GM21367 (cell line): ENCODE results near the gene ZFAND3.

Source experiments
- ATAC-seq: cut with Tn5 transposase; IDR thresholded peaks from one replicate; pipeline ENCODE4 v1.9.1; 2021; ENCODE audit not compliant: unreplicated experiment

Gene ZFAND3

DNA sequence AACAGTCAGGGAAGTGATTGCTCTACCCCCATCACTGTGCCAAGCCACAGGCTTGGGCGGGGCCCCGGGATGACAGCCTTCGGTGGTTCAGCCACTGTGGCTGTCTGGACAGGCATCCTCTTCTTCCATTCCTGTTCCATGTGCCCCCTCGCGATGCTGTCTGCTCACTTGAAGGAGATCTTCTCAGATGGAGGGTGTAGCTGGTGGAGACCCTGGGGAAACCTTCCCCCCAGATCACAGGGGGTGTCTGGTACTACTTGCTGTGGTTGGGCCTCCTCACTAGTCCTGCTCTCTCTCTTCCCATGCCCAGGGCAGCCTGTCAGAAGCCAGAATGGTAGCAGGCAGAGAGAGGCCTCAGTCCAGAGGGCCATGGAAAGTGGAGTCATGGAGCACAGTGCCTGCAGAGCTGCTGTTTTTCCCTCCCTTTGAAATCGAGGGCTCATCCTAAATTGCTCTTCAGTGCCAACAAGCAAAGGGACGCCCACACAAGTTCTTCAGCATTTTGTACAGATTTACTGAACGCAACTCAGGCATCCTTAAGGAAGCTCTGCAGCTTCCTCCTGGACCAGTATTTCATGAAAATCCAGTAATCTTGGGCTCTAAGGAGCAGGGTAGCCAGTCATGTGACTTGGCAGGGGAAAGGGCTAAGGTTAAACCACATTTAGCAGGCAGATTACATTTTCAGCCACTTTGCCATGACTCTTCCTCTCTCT is 326.6 kb downstream of the ZFAND3 start:
- no peak for ATAC-seq

DNA sequence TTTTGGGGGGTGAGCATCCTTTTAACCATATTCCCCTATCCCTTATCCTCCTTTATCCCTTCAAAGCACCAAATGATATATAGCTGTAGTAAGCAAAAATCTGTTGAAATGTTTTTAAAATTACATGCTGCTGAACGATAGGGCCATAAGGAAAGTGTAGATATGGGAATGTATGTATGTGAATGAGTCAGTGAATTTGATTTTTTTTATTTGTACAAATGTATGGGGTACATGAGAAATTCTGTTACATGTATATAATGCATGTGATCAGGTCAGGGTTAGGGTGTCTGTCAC is 327.2 kb downstream of the ZFAND3 start:
- no peak for ATAC-seq

DNA sequence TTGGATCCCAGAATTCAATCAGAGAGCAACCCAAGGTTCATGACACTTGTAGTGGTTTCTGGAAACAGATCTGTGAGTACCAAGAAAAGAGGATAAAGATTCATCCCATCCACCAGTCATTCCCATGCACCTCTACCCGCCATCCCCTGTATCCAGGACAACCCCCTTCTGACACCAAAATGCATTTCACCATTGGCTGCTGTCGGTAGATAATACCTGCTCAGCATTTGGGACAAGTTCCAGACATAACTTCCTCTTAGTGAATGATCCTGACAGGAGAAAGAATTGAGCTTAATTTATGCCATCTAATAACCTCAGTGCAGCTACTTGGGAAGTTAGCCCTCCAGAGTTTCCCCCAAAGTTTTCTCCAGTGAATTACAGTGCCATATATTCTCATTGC is 329.1 kb downstream of the ZFAND3 start:
- ATAC-seq, result no peak

DNA sequence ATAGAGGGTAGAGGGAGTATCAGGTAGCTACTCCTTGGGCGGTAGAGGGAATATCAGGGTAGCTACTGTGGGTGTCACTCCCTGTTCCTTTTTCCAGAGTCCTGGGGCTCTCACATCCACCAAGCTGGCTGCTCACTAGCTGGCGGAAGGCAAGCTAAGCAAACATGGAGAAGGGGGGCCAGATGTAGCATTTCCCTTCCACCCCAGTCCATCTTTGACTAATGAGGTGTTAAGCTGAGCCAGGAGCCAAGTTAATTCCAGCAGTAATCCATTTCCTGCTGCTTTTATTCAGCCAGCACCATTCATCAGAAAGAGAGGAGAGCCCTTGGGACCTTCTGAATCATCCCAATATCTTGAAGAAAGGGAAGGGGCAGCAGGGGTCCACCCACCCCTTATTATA is 330.0 kb downstream of the ZFAND3 start:
- ATAC-seq, result no peak

DNA sequence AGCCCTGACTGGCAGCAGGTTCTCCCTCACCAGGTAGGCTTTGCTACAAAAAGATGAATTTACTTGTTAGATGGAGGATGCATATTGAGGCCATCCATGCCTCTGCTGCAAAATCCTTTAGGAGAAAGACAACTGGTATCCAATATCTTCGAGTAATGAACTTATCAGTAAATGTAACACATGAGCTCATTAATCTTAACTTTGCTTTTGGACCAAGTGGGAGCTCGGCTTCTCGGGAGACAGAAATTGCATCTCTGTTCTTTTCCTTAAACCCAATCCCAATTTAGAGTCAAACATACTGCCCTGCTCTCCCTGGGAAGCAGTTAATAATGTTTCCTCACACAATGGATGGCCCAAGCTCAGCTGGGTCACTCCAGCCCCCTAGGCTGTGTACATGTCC is 330.5 kb downstream of the ZFAND3 start:
- no peak for ATAC-seq

DNA sequence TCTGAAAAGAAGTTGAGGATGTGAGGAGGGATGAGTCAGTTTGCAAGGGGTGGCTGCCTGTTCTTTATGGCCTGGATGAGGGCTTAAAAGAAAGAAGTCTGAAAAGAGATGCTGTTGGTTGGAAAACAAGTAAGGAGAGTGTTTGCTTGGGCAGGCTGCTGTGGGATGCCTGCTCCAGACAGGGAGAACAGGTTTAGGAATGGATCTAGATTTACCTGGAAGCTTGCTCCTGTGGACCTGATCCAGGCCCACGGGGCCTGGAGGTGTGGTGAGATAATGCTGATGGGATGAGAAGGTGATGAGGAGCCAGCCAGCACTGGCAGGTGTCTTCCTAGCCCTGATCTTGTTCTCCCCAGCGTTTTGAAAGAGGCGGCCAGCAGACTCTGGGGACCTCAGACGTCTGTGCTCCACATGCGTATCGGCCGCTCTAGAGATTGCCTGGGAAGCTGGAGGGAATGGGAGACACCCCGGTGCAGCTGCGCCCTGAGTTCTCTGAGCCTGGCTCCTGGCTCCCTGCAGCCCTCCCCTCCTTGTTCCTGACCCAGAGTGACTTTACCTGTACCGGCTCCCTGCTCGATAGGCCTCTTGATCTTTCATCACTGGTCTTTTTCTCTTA is 331.3 kb downstream of the ZFAND3 start:
- no peak for ATAC-seq

DNA sequence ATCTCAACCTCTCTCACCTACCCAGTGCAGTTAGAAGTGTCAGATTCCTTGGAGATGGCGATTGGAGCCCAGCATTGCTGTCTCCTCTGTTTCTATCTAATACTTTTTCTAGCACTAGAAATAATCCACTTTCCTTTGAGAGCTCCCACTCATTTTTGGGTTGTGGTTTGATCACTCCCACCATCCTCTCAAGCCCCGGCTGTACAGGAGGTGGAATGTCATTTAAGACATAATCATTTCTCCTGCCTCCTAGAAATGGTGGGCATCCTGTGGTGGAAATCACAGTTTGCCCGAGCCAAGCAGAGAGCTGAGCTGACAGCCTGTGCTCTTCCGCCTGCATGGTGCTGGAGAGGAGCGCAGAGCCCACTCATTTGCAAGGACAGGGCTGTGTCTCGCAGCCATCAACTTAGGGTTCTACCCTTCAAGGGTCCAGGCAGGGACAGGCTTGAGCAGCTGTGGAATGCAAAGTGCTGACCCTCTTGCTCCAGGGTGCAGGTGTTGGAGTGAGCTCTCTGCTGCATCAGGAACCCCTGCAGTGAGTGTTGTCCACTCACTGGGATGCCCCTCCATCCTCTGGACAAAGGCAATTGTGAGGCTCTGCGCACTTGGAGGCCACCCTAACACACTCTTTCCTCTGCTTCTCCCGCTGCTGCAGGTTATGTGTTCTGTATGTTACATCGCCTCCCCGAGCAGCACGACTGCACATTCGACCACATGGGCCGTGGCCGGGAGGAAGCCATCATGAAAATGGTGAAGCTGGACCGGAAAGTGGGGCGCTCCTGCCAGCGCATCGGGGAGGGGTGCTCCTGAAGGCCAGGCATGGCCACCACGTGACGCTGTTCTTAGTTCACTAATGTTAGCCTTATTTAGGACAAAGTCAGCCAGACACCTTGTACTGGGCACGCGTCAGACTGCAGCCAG is 332.3 kb downstream of the ZFAND3 start:
- no peak for ATAC-seq

DNA sequence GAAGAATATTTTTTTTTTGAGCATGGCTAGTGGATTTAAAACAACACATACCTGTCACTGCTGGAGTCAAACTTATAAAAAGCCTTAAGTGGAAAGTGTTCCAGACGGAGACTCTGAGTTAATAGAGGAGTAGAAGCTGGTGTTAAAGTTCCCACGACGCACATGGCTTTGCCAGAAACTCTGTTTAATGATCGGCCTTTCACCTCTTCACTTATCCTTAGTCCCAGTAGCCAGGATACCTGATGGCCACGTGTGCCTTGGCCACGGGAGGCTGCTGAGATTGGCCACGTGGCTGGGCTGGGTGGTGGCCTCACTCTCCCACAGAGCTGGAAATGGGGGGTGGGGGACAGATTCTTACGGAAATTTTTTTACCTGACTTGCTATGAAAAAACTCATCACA is 333.1 kb downstream of the ZFAND3 start:
- ATAC-seq, result no peak

DNA sequence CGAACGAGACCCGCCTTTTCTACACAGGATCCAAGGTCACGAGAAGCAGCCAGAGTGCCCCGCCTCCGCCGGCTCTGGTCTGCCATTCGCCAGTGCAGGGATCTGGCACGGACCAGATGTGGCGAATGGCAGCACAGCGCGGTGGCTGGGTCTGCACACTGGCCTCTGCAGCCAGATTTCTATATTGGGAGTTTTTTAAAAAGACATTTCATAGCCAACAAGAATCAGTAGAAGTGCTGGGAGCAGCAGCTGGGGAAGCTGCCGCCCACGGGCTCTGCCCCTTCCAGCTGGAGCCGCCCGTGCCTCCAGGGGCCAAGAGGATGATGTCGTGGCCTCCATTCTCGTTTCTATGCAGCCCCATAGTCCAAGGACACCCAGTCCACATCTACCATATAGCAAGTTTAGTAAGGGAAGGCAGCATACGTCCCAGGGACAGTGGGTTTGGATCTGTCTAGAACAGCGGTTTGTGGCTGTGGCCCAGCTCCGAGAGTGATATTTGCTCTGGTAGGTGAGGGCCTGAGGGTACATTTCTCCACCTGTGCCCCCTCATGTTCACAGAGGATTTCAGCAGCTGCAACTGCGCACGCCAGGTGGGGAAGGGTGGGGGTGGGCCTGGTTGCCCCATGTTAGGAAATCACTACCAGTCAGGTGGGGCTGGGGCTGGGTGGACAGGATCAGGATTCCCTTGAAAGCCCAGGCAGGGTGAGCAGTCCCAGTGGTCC is 333.7 kb downstream of the ZFAND3 start:
- no peak for ATAC-seq

DNA sequence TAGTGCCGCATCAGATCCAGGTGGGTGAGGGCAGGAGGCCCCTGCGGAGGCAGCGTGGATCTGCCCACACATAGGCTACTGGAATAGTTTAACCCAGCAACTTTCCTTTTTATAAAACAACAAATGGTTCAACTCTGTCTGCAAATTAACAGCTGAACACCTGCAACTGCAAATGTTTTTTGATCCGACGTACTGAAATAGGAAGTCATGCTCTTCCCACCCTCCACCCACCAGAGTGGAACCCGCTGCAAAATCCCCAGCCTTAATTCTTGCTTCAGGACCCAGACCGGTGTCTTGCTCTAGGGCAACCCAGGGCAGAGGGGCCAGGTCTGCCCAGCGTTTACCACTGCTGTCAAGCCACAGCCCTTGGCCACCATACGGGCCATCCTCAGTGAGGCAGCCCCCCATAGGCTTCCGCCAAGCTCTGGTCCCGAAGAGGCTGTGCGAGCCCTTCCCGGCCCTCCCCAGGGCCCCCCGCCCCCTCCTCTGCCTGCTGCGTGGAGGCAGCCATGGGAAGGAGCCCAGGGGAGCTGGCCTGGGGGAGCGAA is 334.3 kb downstream of the ZFAND3 start:
- no peak for ATAC-seq

DNA sequence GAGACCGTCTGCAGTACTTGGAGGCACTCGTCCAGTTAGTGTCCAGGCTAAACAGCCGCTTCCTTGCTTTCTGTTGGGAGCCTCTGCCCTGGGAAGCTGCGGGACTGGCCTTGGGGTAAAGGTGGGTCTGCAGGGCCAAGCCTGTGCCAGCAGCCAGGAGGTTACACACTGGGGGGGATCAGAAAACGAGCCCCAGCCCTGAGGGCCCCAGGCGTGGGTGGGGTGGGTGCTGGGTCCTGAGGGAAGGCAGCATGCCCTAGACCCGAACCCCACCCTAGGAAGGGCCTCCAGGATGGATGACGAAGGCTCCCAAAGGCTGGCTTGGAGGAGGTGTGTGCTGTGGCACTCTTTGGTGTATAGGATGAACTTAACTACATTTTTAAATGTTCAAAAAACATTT is 335.2 kb downstream of the ZFAND3 start:
- ATAC-seq, result no peak

DNA sequence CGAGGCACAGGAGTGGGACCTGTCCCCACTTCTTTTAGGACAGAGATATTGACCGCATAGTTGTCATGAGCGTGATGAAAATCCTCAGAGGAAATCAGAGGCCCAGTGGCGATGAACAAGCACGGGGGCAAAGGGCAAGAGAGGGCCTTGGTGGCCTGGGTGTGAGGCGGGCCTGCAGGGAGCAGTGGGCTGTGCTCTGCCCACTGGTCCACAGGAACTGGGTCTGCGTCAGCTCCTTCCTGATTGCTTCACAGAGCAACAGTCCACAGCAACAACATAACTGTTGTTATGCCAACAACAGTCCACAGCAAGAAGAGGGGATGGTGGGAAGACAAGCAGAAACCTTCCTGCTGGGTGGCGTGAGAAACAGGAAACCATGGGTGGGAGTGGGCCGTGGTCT is 335.6 kb downstream of the ZFAND3 start:
- no peak for ATAC-seq

DNA sequence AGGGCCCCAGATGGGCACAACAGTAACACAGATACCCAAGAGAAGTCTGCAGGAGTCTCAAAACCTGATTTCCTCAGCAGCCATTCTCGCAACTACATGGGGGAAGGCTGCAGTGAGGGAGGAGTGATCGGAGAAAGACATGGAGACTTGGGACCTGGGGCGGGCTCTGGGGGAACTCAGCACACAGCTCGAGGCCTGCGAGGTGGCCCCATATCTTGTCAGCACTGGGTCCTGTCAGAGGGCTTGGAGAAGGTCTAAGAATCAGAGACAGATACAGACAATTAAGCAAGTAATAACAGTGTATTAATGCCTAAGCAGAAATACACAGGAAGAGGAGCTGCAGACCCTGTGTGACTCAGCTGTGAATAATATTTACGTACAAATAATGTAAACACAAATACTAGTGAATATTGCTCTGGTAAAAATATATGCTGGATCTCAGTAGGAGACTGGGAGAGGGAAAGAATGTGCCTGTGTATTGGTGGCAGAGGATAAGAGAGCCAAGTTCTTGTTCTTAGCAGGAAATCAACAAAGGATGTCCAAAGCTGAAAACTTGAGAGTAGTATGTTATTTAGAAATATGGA is 336.2 kb downstream of the ZFAND3 start:
- no peak for ATAC-seq

DNA sequence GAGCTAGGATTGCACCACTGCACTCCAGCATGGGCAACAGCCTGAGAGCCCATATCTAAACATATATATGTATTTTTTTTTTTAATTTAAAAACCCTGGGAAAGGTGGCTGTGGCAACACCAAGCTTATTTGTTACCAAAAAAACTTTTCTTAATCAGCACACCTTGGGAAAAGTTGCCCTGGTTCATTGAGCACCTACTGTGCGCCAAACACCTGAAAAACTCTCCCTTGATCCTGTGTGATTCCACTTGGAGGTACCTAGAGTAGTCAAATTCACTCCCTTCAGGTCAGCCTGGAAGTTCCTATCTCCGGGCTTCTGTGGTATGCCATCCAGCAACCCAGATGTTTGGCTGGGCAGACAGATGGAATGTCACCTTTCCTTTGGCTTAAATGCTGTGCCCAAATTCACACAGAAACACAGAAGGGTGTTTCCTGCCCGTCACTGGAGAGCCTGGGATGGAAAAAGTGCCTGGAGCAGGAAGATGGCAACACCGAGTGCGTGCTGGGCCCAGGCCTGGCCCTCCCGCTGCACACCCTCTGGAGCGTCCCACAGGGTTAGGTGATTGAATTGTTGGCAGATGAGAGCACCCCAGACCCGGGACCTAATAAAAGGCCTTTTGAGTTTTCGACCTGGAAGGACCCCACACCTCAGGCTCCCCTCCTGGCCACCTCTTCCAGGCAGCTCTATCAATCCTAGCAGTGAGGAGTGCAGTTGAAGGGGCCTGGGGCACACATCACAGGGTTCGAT is 337.5 kb downstream of the ZFAND3 start:
- no peak for ATAC-seq

DNA sequence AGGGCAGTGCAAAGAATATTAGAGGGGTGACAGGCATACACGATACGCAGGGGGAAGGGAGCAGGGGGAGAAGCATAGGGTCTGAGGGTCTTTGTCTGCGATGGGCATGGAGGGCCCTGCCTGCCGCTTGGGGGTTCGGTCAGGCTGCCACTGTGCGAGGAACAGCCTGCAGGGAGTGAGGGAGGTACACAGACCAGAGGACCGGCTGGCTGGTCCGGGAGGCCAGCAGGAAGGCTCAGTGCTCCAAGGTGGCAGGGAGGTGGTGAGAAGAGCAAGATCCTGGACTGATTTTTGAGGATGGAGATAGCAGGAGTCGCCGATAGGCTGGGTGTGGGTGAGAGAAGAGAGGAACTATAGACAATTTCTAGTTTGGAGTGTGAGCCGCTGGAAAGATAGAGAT is 338.4 kb downstream of the ZFAND3 start:
- no peak for ATAC-seq

DNA sequence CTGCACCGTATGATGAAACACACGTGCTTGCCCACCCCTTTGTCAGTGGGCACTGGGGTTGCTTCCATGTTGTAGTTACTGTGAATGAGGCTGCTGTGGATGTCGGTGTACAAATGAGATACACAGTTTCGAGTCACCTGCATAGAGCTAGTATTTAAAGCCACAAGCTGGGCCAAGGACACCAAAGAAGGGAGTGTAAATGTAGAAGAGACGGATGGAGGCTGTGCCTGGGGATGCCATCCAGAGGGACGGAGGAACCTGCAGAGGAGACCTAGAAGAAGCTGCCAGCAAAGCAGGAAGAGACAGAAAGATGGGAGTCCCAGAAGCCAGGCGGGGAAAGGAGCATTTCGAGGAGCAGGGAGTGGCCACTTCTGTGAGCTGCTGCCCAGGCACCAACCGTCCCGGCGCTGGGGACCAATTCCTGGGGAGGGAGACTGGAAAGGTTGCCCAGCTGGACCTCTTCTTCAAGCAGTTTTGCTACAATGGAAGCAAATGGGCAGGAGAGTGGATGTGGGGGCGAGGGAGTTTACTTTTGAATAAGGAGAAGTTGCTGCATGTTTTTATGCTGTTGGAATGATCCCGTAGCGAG is 339.3 kb downstream of the ZFAND3 start:
- no peak for ATAC-seq

DNA sequence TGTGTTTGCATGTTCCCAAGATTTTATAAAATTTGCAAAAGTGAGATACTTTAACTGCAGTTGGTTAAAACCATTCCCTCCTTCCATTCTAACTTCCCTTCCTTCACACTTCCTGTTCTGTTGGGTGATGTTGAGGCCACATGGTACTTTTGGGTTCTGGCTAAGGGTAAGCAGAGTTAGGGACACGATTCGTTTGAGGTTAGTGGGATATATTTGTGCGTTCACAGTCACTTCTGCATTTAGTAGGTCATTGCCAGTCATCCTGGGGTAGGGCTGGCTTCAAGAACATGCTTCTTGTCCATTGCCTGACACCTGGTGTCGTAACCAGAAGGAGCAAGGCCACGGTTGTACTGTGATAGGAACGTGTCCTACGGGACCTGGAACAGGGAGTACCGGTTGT is 340.1 kb downstream of the ZFAND3 start:
- no peak for ATAC-seq

DNA sequence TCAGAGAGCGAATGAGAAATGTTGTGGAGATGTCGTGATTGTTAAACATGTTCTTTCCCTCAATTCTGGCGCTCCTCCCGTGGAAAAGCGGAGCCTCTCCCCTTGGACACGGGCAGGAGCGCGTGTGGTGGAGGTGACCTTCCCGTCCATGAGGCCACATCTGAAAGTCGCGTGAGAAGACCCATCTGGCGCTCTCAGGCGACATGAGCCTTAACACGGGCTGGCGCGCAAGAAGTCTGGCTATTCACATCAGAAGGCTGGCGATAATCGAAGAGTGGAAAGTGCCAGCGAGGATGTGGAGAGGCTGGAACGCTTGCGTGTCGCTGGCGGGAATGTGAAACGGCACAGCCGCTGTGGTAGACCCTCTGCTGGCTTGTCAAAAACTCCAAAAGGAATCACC is 341.3 kb downstream of the ZFAND3 start:
- ATAC-seq, result no peak

DNA sequence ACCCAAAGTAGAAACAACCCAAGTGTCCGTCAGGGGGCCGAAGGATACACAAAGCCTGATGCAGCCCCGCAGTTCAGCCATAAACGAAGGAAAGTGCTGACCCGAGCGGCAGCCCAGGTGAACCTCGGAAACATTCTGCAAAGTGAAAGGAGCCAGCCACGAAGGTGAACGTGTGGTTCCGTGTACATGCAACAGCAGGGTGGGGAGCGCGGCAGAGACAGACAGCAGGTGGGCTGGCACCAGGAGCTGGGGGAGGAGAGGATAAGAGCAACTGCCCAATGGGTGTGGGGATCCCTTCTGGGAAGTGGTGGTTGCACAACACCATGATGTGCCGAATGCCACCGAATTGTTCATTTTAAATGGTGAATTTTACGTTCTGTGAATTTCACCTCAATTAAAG is 341.8 kb downstream of the ZFAND3 start:
- no peak for ATAC-seq
